ENCODE measurements around the gene MARCO.

DNA sequence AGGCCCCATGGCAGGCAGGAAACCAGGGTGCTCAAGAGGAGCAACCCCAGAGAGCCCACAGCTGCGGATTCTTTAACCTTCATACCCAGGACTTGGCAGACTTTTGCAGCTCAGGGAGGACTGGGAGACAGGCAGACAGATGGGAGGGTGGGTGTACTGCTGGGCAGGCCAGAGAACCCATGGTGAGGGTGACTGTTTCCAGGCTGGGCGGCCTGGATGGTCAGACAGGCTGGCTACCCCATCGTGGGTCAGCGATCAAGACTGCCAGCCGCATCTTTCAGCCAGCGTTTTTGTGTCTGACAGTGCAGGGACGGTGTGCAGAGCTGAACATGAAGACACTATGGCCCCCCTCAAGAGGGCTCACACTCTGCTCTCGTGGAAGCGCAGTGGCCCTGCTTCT, 82.2 kb downstream of the MARCO start:
- TF ChIP-seq EZH2 (IDR thresholded peaks at IDR 0.05; ENCODE audit: borderline replicate concordance, low read depth, low read length, severe bottlenecking) = no peak
- TF ChIP-seq, protein P1, sequence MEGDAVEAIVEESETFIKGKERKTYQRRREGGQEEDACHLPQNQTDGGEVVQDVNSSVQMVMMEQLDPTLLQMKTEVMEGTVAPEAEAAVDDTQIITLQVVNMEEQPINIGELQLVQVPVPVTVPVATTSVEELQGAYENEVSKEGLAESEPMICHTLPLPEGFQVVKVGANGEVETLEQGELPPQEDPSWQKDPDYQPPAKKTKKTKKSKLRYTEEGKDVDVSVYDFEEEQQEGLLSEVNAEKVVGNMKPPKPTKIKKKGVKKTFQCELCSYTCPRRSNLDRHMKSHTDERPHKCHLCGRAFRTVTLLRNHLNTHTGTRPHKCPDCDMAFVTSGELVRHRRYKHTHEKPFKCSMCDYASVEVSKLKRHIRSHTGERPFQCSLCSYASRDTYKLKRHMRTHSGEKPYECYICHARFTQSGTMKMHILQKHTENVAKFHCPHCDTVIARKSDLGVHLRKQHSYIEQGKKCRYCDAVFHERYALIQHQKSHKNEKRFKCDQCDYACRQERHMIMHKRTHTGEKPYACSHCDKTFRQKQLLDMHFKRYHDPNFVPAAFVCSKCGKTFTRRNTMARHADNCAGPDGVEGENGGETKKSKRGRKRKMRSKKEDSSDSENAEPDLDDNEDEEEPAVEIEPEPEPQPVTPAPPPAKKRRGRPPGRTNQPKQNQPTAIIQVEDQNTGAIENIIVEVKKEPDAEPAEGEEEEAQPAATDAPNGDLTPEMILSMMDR (IDR thresholded peaks at IDR 0.05; ENCODE audit: borderline replicate concordance, extremely low read depth, low read length, poor library complexity, severe bottlenecking) = no peak
